Gastroesophageal sphincter (tissue), 4 donors: ENCODE results near the gene RANBP1. TPM values are rescaled to one million over a fixed set of nuclear protein-coding genes. Genes with fewer than 3 reads are reported as not detected.

ENCODE experiments used
- ATAC-seq: fragments of 150-250 bp; one replicate; pipeline ENCODE4 v1.9.1; 2016; ENCODE audit warnings: mild to moderate bottlenecking, moderate library complexity
- H3K27ac ChIP-seq, 4 donors: fragments of 200-600 bp; sonication (generic) in 3 of 4; 1 replicate in 3 of 4; 2 replicates in 1 of 4; pipeline ENCODE4 v1.5.1; 2016 to 2019
- H3K27me3 ChIP-seq: fragments of 200-600 bp; sonication (generic); one replicate; pipeline ENCODE4 v1.5.1; 2019
- H3K36me3 ChIP-seq, 2 donors: fragments of 200-600 bp; sonication (generic); one replicate each; pipeline ENCODE4 v1.5.1; 2019; ENCODE audit warnings: control low read depth in 1 of 2
- H3K4me1 ChIP-seq, 3 donors: fragments of 200-600 bp; sonication (generic); 1 replicate in 2 of 3; 2 replicates in 1 of 3; pipeline ENCODE4 v1.5.1; 2016 to 2019; ENCODE audit warnings: control low read depth in 2 of 3
- H3K4me3 ChIP-seq, 2 donors: fragments of 200-600 bp; sonication (generic); one replicate each; pipeline ENCODE4 v1.5.1; 2019; ENCODE audit warnings: mild to moderate bottlenecking in 1 of 2, moderate library complexity in 1 of 2
- H3K9me3 ChIP-seq, 3 donors: fragments of 200-600 bp; sonication (generic); one replicate each; pipeline ENCODE4 v1.5.1; 2017 to 2019; ENCODE audit warnings: control low read depth in 2 of 3
- CTCF ChIP-seq, 4 experiments: fragments of 200-600 bp in 2 of 4; fragments of 450-650 bp in 2 of 4; sonication (generic) in 1 of 4; IDR thresholded peaks; one replicate each; pipeline ENCODE4 v1.5.1; 2017 to 2019; ENCODE audit warnings: antibody characterized with exemption in 4 of 4, mild to moderate bottlenecking in 2 of 4, moderate library complexity in 2 of 4
- EP300 ChIP-seq: sonication (generic); formaldehyde crosslinking; IDR thresholded peaks from one replicate; pipeline ENCODE4 v1.6.1; 2017; ENCODE audit warnings: antibody characterized with exemption, mild to moderate bottlenecking
- POLR2A ChIP-seq, 2 donors: fragments of 450-650 bp; IDR thresholded peaks; one replicate each; pipeline ENCODE4 v1.6.1; 2017; ENCODE audit warnings: antibody characterized with exemption in 2 of 2, mild to moderate bottlenecking in 2 of 2, moderate library complexity in 1 of 2
- POLR2AphosphoS5 ChIP-seq: sonication (generic); formaldehyde crosslinking; IDR thresholded peaks from one replicate; pipeline ENCODE4 v1.6.1; 2017; ENCODE audit warnings: antibody characterized with exemption
- WGBS, 2 donors: methylation state at CpG; one replicate each; pipeline ENCODE4 v1.1.5; 2018; ENCODE audit warnings: low coverage in 1 of 2; 5-methylcytosine and 5-hydroxymethylcytosine counted together
- total RNA-seq, 4 donors: library from RNA; depleted of rRNA; stranded (reverse); fragments of >200 nt; gene quantifications; one replicate each; pipeline ENCODE4 v1.1.0, GENCODE V29; 2016

RANBP1 gene
- total RNA-seq, 4 donors from 2014 or later: 115 to 162 (median 158) TPM

GRCh38 chr22:20099099-20099711, 16.7 kb upstream of the RANBP1 start:
- no peak for ATAC-seq
- TF ChIP-seq CTCF (IDR thresholded peaks at IDR 0.05): no peak
- TF ChIP-seq EP300: no peak
- TF ChIP-seq POLR2A (IDR thresholded peaks at IDR 0.05): no peak
- no peak for TF ChIP-seq POLR2AphosphoS5
- H3K4me3 ChIP-seq: no peak overlapping the region
- H3K4me1 ChIP-seq: no peaks in the 10 kb centered on the region
- 90 to 100% methylated on average over 1 to 6 of the region's 6 CpGs for WGBS, 2 donors
- H3K9me3 ChIP-seq: no peaks in the 10 kb centered on the region
- peaks cover 0 to 98% of the 10 kb centered on the region in 2 donors for H3K36me3 ChIP-seq
- H3K27ac ChIP-seq: no peak overlapping the region
- H3K27me3 ChIP-seq: no peaks in the 10 kb centered on the region

GRCh38 chr22:20101638-20102037, 14.3 kb upstream of the RANBP1 start:
- no peaks in the 10 kb centered on the region for H3K9me3 ChIP-seq
- no peak overlapping the region for H3K4me3 ChIP-seq
- no peaks in the 10 kb centered on the region for H3K4me1 ChIP-seq
- no peak for ATAC-seq
- H3K27ac ChIP-seq: no peak overlapping the region
- WGBS, 2 donors: 77 to 89% methylated on average over 5 to 6 of the region's 8 CpGs
- TF ChIP-seq CTCF (IDR thresholded peaks at IDR 0.05) (no peak), EP300 (no peak), POLR2AphosphoS5 (no peak), POLR2A (IDR thresholded peaks at IDR 0.05) (no peak)
- H3K27me3 ChIP-seq: no peaks in the 10 kb centered on the region
- H3K36me3 ChIP-seq: peaks cover 0 to 98% of the 10 kb centered on the region in 2 donors

- Histone ChIP-seq H3K27me3 (no peaks in the 10 kb centered on the region), H3K9me3 (no peaks in the 10 kb centered on the region), H3K4me1 (no peaks in the 10 kb centered on the region), H3K27ac (no peak overlapping the region), H3K36me3 (peaks cover 0 to 98% of the 10 kb centered on the region in 2 donors), H3K4me3 (no peak overlapping the region)
- TF ChIP-seq POLR2A (IDR thresholded peaks at IDR 0.05) (no peak), EP300 (no peak)
- WGBS, 2 donors: 74 to 78% methylated on average over 3 to 4 of the region's 12 CpGs
- ATAC-seq: no peak
These were observed 13.6 kb upstream of the RANBP1 start for GRCh38 chr22:20102203-20102780.

- no peaks in the 10 kb centered on the region for H3K27me3 ChIP-seq
- H3K9me3 ChIP-seq: no peaks in the 10 kb centered on the region
- no peaks in the 10 kb centered on the region for H3K4me1 ChIP-seq
- no peak overlapping the region for H3K4me3 ChIP-seq
- H3K27ac ChIP-seq: no peak overlapping the region
- no peak for ATAC-seq
- 90% methylated on average over 3 of the region's 7 CpGs; no CpG with 5 or more reads in 1 of the 2 donors for WGBS, 2 donors
- peaks cover 0 to 98% of the 10 kb centered on the region in 2 donors for H3K36me3 ChIP-seq
- TF ChIP-seq CTCF (IDR thresholded peaks at IDR 0.05): no peak
- no peak for TF ChIP-seq POLR2AphosphoS5
- no peak for TF ChIP-seq EP300
- no peak for TF ChIP-seq POLR2A (IDR thresholded peaks at IDR 0.05)
These were observed 10.3 kb upstream of the RANBP1 start for GRCh38 chr22:20105456-20106204.

DNA sequence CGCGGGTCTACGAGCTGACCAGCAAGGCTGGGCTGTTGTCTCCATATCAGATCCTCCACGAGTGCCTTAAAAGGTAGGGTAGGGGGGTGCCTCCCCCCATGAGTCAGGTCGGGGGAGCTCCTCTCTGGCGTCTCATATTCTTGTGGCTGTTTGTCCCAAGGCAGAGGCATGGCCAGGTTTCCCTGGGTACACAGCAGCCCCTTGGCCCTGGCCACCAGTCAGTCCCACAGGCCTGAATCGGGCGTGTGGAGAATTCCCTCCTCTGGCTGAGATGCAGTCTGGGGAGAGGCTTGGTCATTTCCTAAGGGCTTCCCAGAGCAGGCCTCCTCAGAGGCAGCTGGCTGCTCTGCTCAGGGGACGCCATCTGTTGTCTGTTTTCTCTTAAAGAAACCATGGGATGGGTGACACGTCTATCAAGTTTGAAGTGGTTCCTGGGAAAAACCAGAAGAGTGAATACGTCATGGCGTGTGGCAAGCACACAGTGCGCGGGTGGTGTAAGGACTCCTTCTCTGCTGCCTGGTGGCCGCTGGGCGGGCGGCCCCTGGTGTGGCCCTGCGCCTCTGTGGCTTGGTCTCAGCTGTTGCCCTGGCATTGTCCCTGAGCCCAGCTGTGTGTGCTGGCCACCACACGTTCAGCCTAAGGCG, 9.6 kb upstream of the RANBP1 start:
- no peak for TF ChIP-seq POLR2AphosphoS5
- TF ChIP-seq EP300: no peak
- no peak for TF ChIP-seq POLR2A (IDR thresholded peaks at IDR 0.05)
- TF ChIP-seq CTCF (IDR thresholded peaks at IDR 0.05): no peak
- ATAC-seq: no peak
- H3K9me3 ChIP-seq: no peaks in the 10 kb centered on the region
- H3K27me3 ChIP-seq: no peaks in the 10 kb centered on the region
- H3K27ac ChIP-seq: no peak overlapping the region
- H3K4me3 ChIP-seq: no peak overlapping the region
- WGBS, 2 donors: 75% methylated on average over 5 of the region's 20 CpGs; no CpG with 5 or more reads in 1 of the 2 donors
- peaks cover 0 to 98% of the 10 kb centered on the region in 2 donors for H3K36me3 ChIP-seq
- no peaks in the 10 kb centered on the region for H3K4me1 ChIP-seq
